ENCODE results near the gene CREG2. TPM values are rescaled to one million over a fixed set of nuclear protein-coding genes. Genes with fewer than 3 reads are reported as not detected.

Gene CREG2, protein sequence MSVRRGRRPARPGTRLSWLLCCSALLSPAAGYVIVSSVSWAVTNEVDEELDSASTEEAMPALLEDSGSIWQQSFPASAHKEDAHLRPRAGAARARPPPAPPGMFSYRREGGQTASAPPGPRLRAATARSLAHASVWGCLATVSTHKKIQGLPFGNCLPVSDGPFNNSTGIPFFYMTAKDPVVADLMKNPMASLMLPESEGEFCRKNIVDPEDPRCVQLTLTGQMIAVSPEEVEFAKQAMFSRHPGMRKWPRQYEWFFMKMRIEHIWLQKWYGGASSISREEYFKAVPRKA
- total RNA-seq, result not detected

DNA sequence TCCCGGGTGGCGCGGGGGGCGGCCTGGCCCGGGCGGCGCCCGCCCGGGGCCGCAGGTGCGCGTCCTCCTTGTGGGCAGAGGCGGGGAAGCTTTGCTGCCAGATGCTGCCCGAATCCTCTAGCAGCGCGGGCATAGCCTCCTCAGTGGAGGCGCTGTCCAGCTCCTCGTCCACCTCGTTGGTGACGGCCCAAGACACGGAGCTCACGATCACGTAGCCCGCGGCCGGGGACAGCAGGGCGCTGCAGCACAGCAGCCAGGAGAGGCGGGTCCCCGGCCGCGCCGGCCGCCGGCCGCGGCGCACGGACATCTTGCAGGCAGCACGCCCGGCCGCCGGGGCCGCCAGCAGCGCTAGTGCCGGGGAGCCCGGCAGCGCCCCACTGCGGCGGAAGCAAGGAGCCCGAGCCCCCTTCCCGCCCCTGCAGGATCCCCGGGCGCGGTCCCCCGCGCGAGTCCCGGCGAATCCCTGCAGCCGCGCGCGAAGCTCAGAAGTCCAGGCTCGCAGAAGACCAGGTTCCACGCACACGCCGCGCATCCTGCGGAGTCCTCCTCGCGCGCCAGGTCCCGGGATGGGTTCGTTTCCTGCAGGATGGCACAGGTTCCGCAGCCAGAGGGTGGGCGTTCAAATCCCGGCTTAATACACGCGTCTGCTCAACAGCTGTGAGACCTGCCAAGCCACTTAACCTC, at the start of gene CREG2:
Gene CREG2, minus strand, starts transcription at position 353 of the 684 bp plus-strand sequence. Its CDS starts 46 bp downstream, at position 307.
- ATAC-seq (replicated peaks), result peak; percentile 84
- Mint-ChIP-seq H3K4me1 (no peaks in the 10 kb centered on the region), H3K4me3 (peak within 1 kb of the TSS; percentile 75), H3K27me3 (peaks cover 38% of the 10 kb centered on the region), H3K9me3 (no peaks in the 10 kb centered on the region), H3K27ac (no peak within 1 kb of the TSS), H3K36me3 (ENCODE audit: low read depth) (no peaks in the 10 kb centered on the region)

DNA sequence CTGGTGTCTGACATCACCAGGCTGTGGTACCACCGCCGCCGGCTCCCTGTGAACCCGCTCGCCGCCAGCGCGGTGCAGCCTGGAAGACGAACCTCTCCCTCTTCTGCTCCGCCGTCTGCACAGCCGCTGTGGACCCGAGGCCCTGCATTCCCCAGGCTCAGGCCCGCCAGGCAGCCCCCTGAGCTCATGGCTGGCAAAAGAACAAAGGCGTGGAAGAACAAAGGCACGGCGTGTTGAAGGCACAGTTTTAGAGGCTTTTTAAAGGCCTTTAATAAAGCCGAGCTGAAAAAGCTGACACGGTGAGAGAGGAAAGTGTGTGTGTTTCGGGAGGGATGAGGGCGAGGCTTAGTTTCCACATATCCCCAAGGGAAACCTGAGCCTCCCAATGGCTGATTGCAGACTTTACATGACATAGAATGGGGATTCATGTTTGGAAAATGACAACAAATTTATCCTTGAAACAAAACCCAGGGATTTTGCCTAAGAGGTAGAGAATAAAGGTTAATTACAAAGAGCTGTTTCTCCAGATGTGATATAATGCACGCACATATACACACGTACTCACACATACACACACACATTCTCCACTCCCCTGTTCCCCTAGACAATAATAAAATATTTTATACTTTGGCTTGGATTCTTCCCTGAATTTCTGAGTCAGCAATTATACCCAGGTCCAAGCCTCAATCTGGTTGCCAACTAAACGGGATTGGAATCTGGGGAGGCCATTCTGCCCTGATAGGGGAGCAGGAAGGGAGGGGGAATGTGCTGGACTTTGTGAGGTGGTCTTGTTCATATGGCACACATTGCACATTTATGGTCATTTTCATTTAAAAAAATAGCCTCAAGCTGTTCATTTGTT, 47.9 kb upstream of the CREG2 start:
- Mint-ChIP-seq H3K9me3 (no peaks in the 10 kb centered on the region), H3K4me3 (no peak overlapping the region), H3K36me3 (ENCODE audit: low read depth) (no peaks in the 10 kb centered on the region), H3K27me3 (peaks cover 4% of the 10 kb centered on the region), H3K27ac (no peak overlapping the region), H3K4me1 (no peaks in the 10 kb centered on the region)
- ATAC-seq (replicated peaks), result no peak

DNA sequence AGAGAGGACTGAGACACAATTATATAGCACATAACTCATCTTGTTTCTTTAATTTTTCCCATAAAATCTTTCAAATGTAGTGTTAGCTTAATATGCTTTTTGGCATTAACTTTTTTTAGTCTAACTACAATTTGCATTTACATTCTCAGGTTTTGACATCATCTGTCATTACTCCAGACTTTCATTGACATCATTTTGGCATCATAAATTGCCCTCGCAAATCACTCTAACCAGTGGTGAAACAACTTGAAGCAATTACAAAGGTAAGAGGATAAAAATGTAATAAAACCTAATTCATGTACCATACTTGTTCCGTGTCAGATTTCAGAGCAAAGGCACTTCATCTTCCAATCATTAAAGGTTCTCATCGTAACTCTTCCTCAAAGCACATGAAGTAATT, 46.2 kb upstream of the CREG2 start:
- H3K27ac Mint-ChIP-seq, result no peak overlapping the region
- H3K4me3 Mint-ChIP-seq, result no peak overlapping the region
- H3K27me3 Mint-ChIP-seq, result peaks cover 4% of the 10 kb centered on the region
- no peaks in the 10 kb centered on the region for H3K9me3 Mint-ChIP-seq
- H3K4me1 Mint-ChIP-seq, result no peaks in the 10 kb centered on the region
- no peak for ATAC-seq (replicated peaks)
- no peaks in the 10 kb centered on the region for H3K36me3 Mint-ChIP-seq (ENCODE audit: low read depth)

DNA sequence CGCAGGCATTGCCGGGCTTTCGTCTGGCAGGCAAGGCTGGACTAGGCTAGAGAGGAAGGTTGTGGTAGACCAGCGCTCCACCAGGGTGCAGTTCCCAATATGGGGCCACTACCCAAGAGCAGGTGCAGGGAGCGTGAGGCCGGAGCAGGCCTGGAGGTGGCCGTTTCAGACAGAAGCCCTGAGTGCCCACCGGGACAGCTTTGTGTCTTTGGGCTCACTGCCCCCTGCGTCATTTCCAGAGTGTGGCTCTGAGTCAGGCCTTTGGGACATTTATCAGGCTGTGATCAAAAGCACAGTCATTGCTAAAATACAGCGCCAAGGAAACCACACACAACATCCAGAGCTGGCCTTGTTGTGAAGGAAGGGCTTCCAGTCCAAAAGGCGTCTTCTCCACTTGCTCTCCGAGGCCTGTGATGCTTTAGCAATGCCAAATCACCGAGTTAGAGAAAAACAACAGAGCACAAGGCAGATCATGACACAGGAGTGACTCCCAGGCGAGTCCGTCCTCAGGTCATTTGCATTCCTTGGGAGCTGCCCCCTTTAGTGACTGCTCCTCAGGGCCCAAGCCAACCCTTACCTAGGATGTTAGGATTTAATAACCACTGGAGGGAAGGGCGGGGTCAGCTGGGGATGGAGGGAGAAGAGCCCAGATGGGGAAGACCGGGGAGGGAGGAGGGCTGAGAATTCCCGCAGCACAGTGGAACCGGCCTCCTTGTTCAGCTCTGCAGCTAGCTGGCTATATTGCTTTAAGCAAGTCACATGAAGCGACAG, 45.3 kb upstream of the CREG2 start:
- no peaks in the 10 kb centered on the region for H3K36me3 Mint-ChIP-seq (ENCODE audit: low read depth)
- H3K4me1 Mint-ChIP-seq, result no peaks in the 10 kb centered on the region
- peak; percentile 65 for ATAC-seq (replicated peaks)
- no peak overlapping the region for H3K4me3 Mint-ChIP-seq
- no peak overlapping the region for H3K27ac Mint-ChIP-seq
- H3K9me3 Mint-ChIP-seq, result no peaks in the 10 kb centered on the region
- peaks cover 4% of the 10 kb centered on the region for H3K27me3 Mint-ChIP-seq

DNA sequence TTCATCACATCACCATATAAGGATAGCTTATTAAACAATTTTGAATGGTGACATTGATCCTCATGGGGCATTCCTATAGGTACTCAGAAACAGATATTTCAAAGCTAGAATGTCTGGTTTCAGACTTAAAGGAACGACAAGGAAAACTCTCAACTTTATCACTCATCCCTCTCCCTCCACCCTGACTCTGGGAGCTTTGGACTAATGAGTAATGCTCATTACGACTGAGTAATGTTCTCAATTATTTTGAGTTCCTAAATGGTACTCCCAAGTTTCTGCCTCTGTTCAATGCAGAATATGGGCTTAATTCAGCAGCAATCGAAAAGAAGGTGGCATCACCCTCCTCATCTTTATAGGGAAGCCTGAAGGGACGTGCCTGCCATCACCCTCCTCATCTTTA, 44.2 kb upstream of the CREG2 start:
- no peaks in the 10 kb centered on the region for H3K36me3 Mint-ChIP-seq (ENCODE audit: low read depth)
- H3K9me3 Mint-ChIP-seq, result no peaks in the 10 kb centered on the region
- no peaks in the 10 kb centered on the region for H3K27me3 Mint-ChIP-seq
- ATAC-seq (replicated peaks), result no peak
- H3K27ac Mint-ChIP-seq, result no peak overlapping the region
- no peak overlapping the region for H3K4me3 Mint-ChIP-seq
- no peaks in the 10 kb centered on the region for H3K4me1 Mint-ChIP-seq

DNA sequence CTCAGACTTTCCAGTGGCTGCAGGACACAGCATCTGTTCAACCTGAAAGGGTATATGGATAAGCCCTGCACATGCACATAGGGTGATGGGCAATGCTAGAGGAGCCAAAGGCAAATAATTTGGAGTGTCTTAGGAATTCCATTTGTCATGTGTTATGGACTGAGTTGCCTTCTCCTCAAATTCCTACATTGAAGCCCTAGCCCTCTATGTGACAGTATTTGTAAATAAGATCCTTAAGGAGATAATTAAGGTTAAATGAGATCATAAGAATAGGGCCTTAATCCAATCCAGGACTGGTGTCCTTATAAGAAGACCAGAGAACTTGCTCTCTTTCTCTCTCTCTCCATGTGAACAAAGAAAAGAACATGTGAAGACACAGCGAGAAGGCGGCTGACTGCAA, 42.9 kb upstream of the CREG2 start:
- Mint-ChIP-seq H3K36me3 (ENCODE audit: low read depth) (no peaks in the 10 kb centered on the region), H3K4me3 (no peak overlapping the region), H3K27me3 (no peaks in the 10 kb centered on the region), H3K4me1 (no peaks in the 10 kb centered on the region), H3K9me3 (no peaks in the 10 kb centered on the region), H3K27ac (no peak overlapping the region)
- no peak for ATAC-seq (replicated peaks)

DNA sequence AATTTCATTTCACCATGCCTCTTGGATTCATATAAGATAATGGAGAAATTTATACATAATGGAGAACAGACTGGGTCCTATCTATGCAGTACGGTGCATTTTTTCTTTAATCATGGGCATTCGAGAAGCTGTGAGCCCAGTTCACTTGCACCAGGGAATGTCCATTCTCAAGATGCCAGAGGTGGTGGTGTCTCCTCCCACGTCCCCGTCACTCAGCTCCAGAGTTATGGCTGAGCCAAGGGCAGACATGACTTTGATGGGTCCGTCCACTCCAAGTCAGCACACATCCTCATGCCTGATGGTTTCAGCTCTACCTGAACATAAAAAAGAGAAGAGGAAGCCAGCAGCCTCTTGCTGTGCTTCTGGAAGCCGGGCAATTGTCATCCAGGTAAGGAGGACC, 42.1 kb upstream of the CREG2 start:
- no peaks in the 10 kb centered on the region for H3K4me1 Mint-ChIP-seq
- no peak overlapping the region for H3K27ac Mint-ChIP-seq
- H3K36me3 Mint-ChIP-seq (ENCODE audit: low read depth), result no peaks in the 10 kb centered on the region
- H3K27me3 Mint-ChIP-seq, result no peaks in the 10 kb centered on the region
- no peaks in the 10 kb centered on the region for H3K9me3 Mint-ChIP-seq
- ATAC-seq (replicated peaks), result no peak
- no peak overlapping the region for H3K4me3 Mint-ChIP-seq

DNA sequence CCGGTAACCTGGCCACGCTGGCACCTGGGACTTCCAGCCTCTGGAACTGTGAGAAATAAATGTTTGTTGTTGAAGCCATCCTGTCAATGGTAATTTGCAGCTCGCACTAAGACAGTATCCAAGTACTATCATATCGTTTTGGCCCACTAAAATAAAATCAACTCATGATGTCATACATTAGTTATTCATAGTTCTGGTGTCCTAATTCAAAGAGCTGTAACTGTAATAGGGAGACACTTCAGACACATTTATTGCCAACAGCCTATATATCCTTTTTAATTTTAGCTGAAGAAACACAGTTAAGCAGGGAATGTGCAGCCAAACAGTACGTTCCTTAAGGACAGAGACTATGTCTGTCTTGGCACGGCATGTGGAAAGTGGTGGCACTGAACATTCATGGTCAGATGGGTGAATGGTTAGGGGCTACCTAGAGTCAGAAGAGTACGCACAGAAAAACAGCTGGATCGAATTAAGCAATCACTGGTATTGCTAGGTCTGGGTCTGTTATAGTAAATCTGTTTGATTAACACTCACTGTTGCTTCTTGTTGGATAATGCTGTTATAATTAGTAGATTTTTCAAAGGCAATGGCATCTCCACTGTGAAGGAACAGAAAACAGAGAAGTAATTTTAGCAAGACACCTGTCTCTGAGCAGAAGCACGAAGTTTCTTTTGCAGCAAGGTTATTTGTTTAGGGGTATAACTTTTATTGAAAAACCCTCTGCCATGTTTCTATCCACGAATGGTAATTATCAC, 41.3 kb upstream of the CREG2 start:
- H3K9me3 Mint-ChIP-seq, result no peaks in the 10 kb centered on the region
- no peaks in the 10 kb centered on the region for H3K36me3 Mint-ChIP-seq (ENCODE audit: low read depth)
- no peak for ATAC-seq (replicated peaks)
- H3K4me3 Mint-ChIP-seq, result no peak overlapping the region
- H3K27me3 Mint-ChIP-seq, result no peaks in the 10 kb centered on the region
- no peaks in the 10 kb centered on the region for H3K4me1 Mint-ChIP-seq
- no peak overlapping the region for H3K27ac Mint-ChIP-seq

DNA sequence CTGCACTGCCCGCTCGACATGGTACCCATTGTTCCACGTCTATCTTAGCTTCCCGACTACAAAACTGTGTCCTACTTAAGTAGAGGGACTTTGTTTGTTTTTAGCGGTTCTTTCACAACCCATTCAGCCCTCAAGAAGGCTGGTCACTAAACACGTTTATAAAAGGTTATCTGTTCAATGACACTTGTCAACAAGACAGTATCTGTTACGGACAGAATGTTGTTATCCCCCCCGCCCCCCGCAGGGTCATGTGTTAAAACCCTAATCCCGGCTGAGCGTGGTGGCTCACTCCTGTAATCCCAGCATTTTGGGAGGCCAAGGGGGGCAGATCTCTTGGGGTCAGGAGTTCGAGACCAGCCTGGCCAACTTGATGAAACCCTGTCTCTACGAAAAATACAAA, 40.4 kb upstream of the CREG2 start:
- no peaks in the 10 kb centered on the region for H3K27me3 Mint-ChIP-seq

DNA sequence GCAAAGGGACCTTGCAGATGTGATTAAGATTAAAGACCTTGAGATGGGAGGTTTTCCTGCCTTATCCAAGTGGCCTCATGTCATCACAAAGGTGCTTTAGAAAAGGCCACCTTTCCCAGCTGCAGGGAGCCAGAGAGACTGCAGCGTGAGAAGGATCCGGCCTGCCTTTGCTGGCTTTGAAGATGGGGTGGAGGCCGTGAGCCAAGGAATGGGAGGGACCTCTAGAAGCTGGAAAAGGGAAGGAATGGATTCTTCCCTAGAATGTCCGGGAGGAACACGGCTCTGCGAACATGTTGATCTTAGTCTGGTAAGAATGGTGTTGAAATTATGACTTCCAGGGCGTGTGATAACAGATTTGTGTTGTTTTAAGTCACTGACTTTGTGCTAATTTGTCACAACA, 39.9 kb upstream of the CREG2 start:
- H3K9me3 Mint-ChIP-seq, result no peaks in the 10 kb centered on the region
- ATAC-seq (replicated peaks), result no peak
- H3K27ac Mint-ChIP-seq, result no peak overlapping the region

More for the DNA sequence above, 40.4 kb upstream of the CREG2 start:
- H3K4me1 Mint-ChIP-seq, result no peaks in the 10 kb centered on the region
- H3K4me3 Mint-ChIP-seq, result no peak overlapping the region
- H3K27ac Mint-ChIP-seq, result no peak overlapping the region
- ATAC-seq (replicated peaks), result no peak
- H3K36me3 Mint-ChIP-seq (ENCODE audit: low read depth), result no peaks in the 10 kb centered on the region
- H3K9me3 Mint-ChIP-seq, result no peaks in the 10 kb centered on the region

DNA sequence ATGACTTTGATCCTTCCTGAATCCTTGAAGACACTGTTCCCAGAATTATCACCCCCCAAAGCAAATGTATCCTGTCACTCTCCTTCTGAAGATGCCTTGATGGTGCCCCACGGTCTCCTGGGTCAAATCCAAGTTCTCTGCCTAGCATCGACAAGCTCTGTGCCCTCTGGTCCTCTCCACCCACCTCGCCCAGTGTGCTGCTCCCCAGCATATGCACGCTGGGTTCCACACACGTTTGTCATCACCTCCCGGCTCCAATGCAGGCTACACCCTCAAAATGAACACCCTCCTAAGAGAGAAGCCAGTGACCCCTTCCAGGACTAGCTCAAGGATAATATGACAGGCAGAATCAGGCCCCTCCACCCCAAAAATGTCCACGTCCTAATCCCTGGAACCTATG, 39.5 kb upstream of the CREG2 start:
- Mint-ChIP-seq H3K27me3 (no peaks in the 10 kb centered on the region), H3K36me3 (ENCODE audit: low read depth) (no peaks in the 10 kb centered on the region), H3K27ac (no peak overlapping the region), H3K4me1 (no peaks in the 10 kb centered on the region), H3K9me3 (no peaks in the 10 kb centered on the region), H3K4me3 (no peak overlapping the region)
- no peak for ATAC-seq (replicated peaks)

More for the DNA sequence above, 39.9 kb upstream of the CREG2 start:
- no peak overlapping the region for H3K4me3 Mint-ChIP-seq
- H3K27me3 Mint-ChIP-seq, result no peaks in the 10 kb centered on the region
- H3K4me1 Mint-ChIP-seq, result no peaks in the 10 kb centered on the region
- no peaks in the 10 kb centered on the region for H3K36me3 Mint-ChIP-seq (ENCODE audit: low read depth)

DNA sequence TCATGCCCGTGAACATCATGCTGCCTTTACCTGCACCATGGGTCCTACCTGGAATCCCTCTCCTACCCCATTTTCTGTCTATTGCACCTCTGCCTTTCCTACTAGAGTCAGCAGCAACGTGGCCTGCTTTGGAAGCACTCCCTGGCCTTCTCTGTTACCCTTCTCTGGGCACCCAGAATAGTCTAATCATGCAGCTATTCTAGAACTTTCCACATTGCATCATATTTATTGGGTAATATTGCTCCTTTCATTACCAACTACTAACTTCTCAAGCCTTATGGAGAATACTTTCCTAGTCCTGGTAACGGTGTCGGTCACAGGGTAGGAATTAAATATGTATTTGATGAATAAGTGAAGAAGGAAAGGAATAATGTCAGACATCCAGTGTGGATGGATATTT, 33.3 kb upstream of the CREG2 start:
- no peaks in the 10 kb centered on the region for H3K27me3 Mint-ChIP-seq
- no peaks in the 10 kb centered on the region for H3K36me3 Mint-ChIP-seq (ENCODE audit: low read depth)
- no peaks in the 10 kb centered on the region for H3K4me1 Mint-ChIP-seq
- H3K27ac Mint-ChIP-seq, result no peak overlapping the region
- ATAC-seq (replicated peaks), result no peak
- H3K9me3 Mint-ChIP-seq, result no peaks in the 10 kb centered on the region
- no peak overlapping the region for H3K4me3 Mint-ChIP-seq

DNA sequence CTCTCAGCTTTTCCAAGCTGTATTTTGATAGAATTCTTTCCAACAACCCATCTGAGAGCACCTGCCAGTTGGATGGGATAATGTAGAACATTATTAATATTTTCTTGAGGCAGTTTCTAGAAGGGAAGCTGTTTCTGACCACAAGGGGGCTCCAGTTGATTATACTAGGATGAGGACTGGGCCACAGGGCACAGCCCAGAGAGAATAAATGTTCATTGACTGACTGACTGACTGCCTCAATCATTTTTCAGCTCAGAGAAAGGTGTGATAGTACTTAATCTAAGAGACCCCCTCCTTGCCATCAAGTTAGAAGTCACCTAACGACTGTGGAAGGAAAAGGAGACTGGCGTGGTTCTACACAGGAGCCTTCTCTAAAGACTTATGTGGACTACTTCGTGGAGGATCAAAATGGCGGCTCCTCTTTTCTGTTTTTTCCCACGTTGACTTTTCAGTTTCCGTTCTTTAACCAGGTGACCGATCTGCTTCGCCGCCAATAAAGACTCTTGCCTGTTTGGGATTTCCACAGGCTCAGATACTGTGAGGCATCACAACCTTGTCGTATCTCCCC, 31.9 kb upstream of the CREG2 start:
- H3K4me3 Mint-ChIP-seq, result no peak overlapping the region
- no peaks in the 10 kb centered on the region for H3K27me3 Mint-ChIP-seq
- H3K36me3 Mint-ChIP-seq (ENCODE audit: low read depth), result no peaks in the 10 kb centered on the region
- H3K9me3 Mint-ChIP-seq, result no peaks in the 10 kb centered on the region
- no peak overlapping the region for H3K27ac Mint-ChIP-seq
- no peaks in the 10 kb centered on the region for H3K4me1 Mint-ChIP-seq
- peak; percentile 78 for ATAC-seq (replicated peaks)

Measured in activated T-helper 17 cell treated with anti-CD3 and anti-CD28 coated beads, Interleukin-2, amount 50 U/mL, for 72 hours (primary cell).